Measurements from ENCODE around the gene IGF2BP3. TPM values are rescaled to one million over a fixed set of nuclear protein-coding genes. Genes with fewer than 3 reads are reported as not detected.

Gene IGF2BP3
- total and polyA plus RNA-seq, 2 donors (not counting 3 experiments of a cell fraction or from before 2014, with no cell fraction given), result 41.2 to 111 TPM

- dilution Hi-C loops (cut with MboI; ENCODE audit: extremely low pct_ligation_motif_present, low sequenced_read_pairs) (loop anchor here (25.0 kb wide), 1 partner anchor 220 kb away; no protein-coding TSS in a partner anchor), intact Hi-C loops (cut with micrococcal nuclease) (no loop called here)
- no peak overlapping the region for H3K4me2 ChIP-seq (ENCODE audit: insufficient read depth, low read length)
- no peak for DNase-seq (ENCODE audit: low read depth, low spot score)
- no peaks in the 10 kb centered on the region for H4K20me1 ChIP-seq (replicated peaks; ENCODE audit: control insufficient read depth, extremely low read depth, insufficient read depth, low read length)
- no peaks in the 10 kb centered on the region for H3K9me3 ChIP-seq (replicated peaks; ENCODE audit: control insufficient read depth, insufficient read depth, low read length)
- FAIRE-seq, result no peak
- H3K9ac ChIP-seq (replicated peaks; ENCODE audit: extremely low read depth, insufficient read depth, low read length), result no peak overlapping the region
- no TSS peak for BruUV-seq (replicated peaks)
- no peak overlapping the region for H3K27ac ChIP-seq (ENCODE audit: insufficient read depth, low read depth, low read length)
- no peaks in the 10 kb centered on the region for H3K36me3 ChIP-seq (ENCODE audit: control insufficient read depth in 2 of 2, extremely low read depth in 1 of 2, insufficient read depth in 2 of 2, low read length in 2 of 2)
- TF ChIP-seq POLR2A (IDR thresholded peaks at IDR 0.05; ENCODE audit: low read depth, low read length), result no peak
- TF ChIP-seq JUN (IDR thresholded peaks at IDR 0.05; ENCODE audit: borderline replicate concordance, insufficient read depth, insufficient read length, low read depth), result no peak
- TF ChIP-seq, protein P1, sequence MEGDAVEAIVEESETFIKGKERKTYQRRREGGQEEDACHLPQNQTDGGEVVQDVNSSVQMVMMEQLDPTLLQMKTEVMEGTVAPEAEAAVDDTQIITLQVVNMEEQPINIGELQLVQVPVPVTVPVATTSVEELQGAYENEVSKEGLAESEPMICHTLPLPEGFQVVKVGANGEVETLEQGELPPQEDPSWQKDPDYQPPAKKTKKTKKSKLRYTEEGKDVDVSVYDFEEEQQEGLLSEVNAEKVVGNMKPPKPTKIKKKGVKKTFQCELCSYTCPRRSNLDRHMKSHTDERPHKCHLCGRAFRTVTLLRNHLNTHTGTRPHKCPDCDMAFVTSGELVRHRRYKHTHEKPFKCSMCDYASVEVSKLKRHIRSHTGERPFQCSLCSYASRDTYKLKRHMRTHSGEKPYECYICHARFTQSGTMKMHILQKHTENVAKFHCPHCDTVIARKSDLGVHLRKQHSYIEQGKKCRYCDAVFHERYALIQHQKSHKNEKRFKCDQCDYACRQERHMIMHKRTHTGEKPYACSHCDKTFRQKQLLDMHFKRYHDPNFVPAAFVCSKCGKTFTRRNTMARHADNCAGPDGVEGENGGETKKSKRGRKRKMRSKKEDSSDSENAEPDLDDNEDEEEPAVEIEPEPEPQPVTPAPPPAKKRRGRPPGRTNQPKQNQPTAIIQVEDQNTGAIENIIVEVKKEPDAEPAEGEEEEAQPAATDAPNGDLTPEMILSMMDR (IDR thresholded peaks at IDR 0.05; ENCODE audit: extremely low read depth in 1 of 2, insufficient read depth in 1 of 2, low read depth in 1 of 2, low read length in 2 of 2), result no peak
- TF ChIP-seq FOS (IDR thresholded peaks at IDR 0.05; ENCODE audit: borderline replicate concordance, insufficient read depth, low read length), result no peak
- TF ChIP-seq POLR2AphosphoS5 (IDR thresholded peaks at IDR 0.05; ENCODE audit: insufficient read depth, low read depth, low read length), result no peak
- TF ChIP-seq, protein P2, sequence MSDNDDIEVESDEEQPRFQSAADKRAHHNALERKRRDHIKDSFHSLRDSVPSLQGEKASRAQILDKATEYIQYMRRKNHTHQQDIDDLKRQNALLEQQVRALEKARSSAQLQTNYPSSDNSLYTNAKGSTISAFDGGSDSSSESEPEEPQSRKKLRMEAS (IDR thresholded peaks at IDR 0.05; ENCODE audit: insufficient read depth, insufficient read length), result no peak
- H3K79me2 ChIP-seq (ENCODE audit: control insufficient read depth, insufficient read depth, low read length), result no peaks in the 10 kb centered on the region
- ChIA-PET CTCF (interaction anchor here (3.7 kb wide), 1 partner anchor 20 kb away, joined by 15 read pairs; no protein-coding TSS in a partner anchor), POLR2A (no interaction called here)
- no peaks in the 10 kb centered on the region for H3K4me1 ChIP-seq (ENCODE audit: control insufficient read depth, extremely low read depth, insufficient read depth, low read length)
- H3K9me1 ChIP-seq (replicated peaks; ENCODE audit: control insufficient read depth, extremely low read depth, insufficient read depth, low read length), result no peaks in the 10 kb centered on the region
- no peaks in the 10 kb centered on the region for H3K27me3 ChIP-seq (ENCODE audit: control insufficient read depth in 2 of 2, insufficient read depth in 2 of 2, low read length in 2 of 2)
- no peak overlapping the region for H3K4me3 ChIP-seq (replicated peaks in 1 of 3; ENCODE audit: insufficient read depth in 1 of 3, low read depth in 1 of 3, low read length in 3 of 3)
- H2AFZ ChIP-seq (ENCODE audit: low read depth, low read length), result no peak overlapping the region
Observed at GRCh38 chr7:23292623-23293022, 177.7 kb downstream of the IGF2BP3 start.

Measured in endothelial cell of umbilical vein (primary cell).